IMR-90 (cell line): ENCODE data around the gene MICAL3. TPM values are rescaled to one million over a fixed set of nuclear protein-coding genes. Genes with fewer than 3 reads are reported as not detected.
A peak's percentile ranks its signal among the peaks of the same experiment; 100 is the strongest.

ENCODE experiments used
- ATAC-seq: fragments of 200-7000 bp; cut with Tn5 transposase; 2 replicates; pipeline ENCODE4 v1.9.1; 2020; ENCODE audit warnings: low read depth, mild to moderate bottlenecking, moderate library complexity
- Bru-seq: library from RNA; stranded (reverse); fragments of 400-500 nt; gene quantifications from one replicate; lab custom pipeline; 2021; lab: Mats Ljungman, UMichigan
- BruChase-seq, 2 experiments: library from RNA; stranded (reverse); fragments of 400-500 nt; gene quantifications; one replicate each; lab custom pipeline; 2021; lab: Mats Ljungman, UMichigan
- BruUV-seq: library from RNA; stranded (reverse); fragments of 400-500 nt; replicated peaks from 2 replicates; lab custom pipeline; 2021; lab: Mats Ljungman, UMichigan
- CTCF ChIA-PET: fragments of 300-600 bp; formaldehyde crosslinking; extraction: SDS; loops from one replicate; lab custom pipeline; 2021; ENCODE audit warnings: antibody characterized with exemption; lab: Yijun Ruan, JAX
- POLR2A ChIA-PET: fragments of 300-600 bp; sonication (Branson Sonifier 250); formaldehyde crosslinking; loops from one replicate; lab custom pipeline; 2022; ENCODE audit warnings: antibody characterized with exemption; ENCODE audit not compliant: unreplicated experiment; lab: Charles Lee
- DNase-seq: peaks from one replicate; pipeline ENCODE4 v3.0.0; 2013
- H2AFZ ChIP-seq: replicated peaks from 2 replicates; pipeline ENCODE3; 2013; ENCODE audit warnings: low read length, mild to moderate bottlenecking; ENCODE audit not compliant: poor library complexity
- H2AK5ac ChIP-seq: 2 replicates; pipeline ENCODE4 v1.6.1; 2013; ENCODE audit warnings: low read depth, low read length, inconsistent platforms
- H2AK9ac ChIP-seq: replicated peaks from 2 replicates; pipeline ENCODE3; 2013; ENCODE audit warnings: mild to moderate bottlenecking, low read depth, low read length, moderate library complexity; ENCODE audit not compliant: poor library complexity
- H2BK120ac ChIP-seq: 2 replicates; pipeline ENCODE4 v1.6.1; 2013; ENCODE audit warnings: low read depth, low read length, inconsistent platforms
- H2BK15ac ChIP-seq: 3 replicates; pipeline ENCODE4 v1.6.1; 2013; ENCODE audit warnings: low read depth, low read length, inconsistent platforms
- H2BK20ac ChIP-seq: 2 replicates; pipeline ENCODE4 v1.6.1; 2013; ENCODE audit warnings: low read depth, mild to moderate bottlenecking, inconsistent platforms, low read length, moderate library complexity
- H2BK5ac ChIP-seq: 2 replicates; pipeline ENCODE4 v1.6.1; 2013; ENCODE audit warnings: mild to moderate bottlenecking, low read depth, low read length, inconsistent platforms; ENCODE audit not compliant: poor library complexity, severe bottlenecking
- H3K14ac ChIP-seq: replicated peaks from 2 replicates; pipeline ENCODE4 v1.6.1; 2013; ENCODE audit warnings: low read depth, low read length, inconsistent platforms
- H3K18ac ChIP-seq: 2 replicates; pipeline ENCODE4 v1.6.1; 2013; ENCODE audit warnings: low read depth, low read length, control low read depth
- H3K23ac ChIP-seq: 2 replicates; pipeline ENCODE4 v1.6.1; 2013; ENCODE audit warnings: low read depth, low read length, inconsistent platforms
- H3K27ac ChIP-seq: 2 replicates; pipeline ENCODE4 v1.5.1; 2013; ENCODE audit warnings: mild to moderate bottlenecking, control low read depth, low read length; ENCODE audit not compliant: insufficient read depth
- H3K27me3 ChIP-seq: 2 replicates; pipeline ENCODE4 v1.6.1; 2013; ENCODE audit warnings: low read length; ENCODE audit not compliant: control insufficient read depth, insufficient read depth
- H3K36me3 ChIP-seq: 2 replicates; pipeline ENCODE4 v1.6.1; 2013; ENCODE audit warnings: low read length, mixed read lengths; ENCODE audit not compliant: control insufficient read depth, insufficient read depth
- H3K4ac ChIP-seq: 2 replicates; pipeline ENCODE4 v1.6.1; 2013; ENCODE audit warnings: low read depth, low read length, inconsistent platforms
- H3K4me1 ChIP-seq: 2 replicates; pipeline ENCODE4 v1.6.1; 2013; ENCODE audit warnings: low read length, mixed read lengths; ENCODE audit not compliant: control insufficient read depth, insufficient read depth
- H3K4me2 ChIP-seq: 2 replicates; pipeline ENCODE4 v1.6.1; 2013; ENCODE audit warnings: low read depth, mild to moderate bottlenecking, control low read depth, low read length, moderate library complexity
- H3K4me3 ChIP-seq: 2 replicates; pipeline ENCODE4 v1.5.1; 2013; ENCODE audit warnings: low read depth, mild to moderate bottlenecking, control low read depth, low read length, moderate library complexity; ENCODE audit not compliant: insufficient read depth
- H3K56ac ChIP-seq: 2 replicates; pipeline ENCODE4 v1.6.1; 2013; ENCODE audit warnings: low read length, inconsistent platforms; ENCODE audit not compliant: insufficient read depth; ENCODE audit errors: extremely low read depth
- H3K79me1 ChIP-seq, 2 experiments: 2 replicates each; pipeline ENCODE4 v1.6.1; 2013; ENCODE audit warnings: low read length in 2 of 2, inconsistent platforms in 1 of 2, low read depth in 1 of 2
- H3K9ac ChIP-seq: 2 replicates; pipeline ENCODE4 v1.6.1; 2013; ENCODE audit warnings: low read depth, low read length, control low read depth
- H3K9me1 ChIP-seq: 2 replicates; pipeline ENCODE4 v1.6.1; 2013; ENCODE audit warnings: low read length, inconsistent platforms; ENCODE audit not compliant: insufficient read depth
- H3K9me3 ChIP-seq: 2 replicates; pipeline ENCODE4 v1.6.1; 2013; ENCODE audit warnings: low read length; ENCODE audit not compliant: control insufficient read depth, insufficient read depth
- H4K20me1 ChIP-seq: 2 replicates; pipeline ENCODE4 v1.6.1; 2013; ENCODE audit warnings: low read length, inconsistent platforms; ENCODE audit not compliant: insufficient read depth
- H4K5ac ChIP-seq: 2 replicates; pipeline ENCODE4 v1.6.1; 2013; ENCODE audit warnings: mild to moderate bottlenecking, low read depth, low read length, control low read depth
- H4K8ac ChIP-seq, 2 experiments: 2 replicates each; pipeline ENCODE4 v1.6.1; 2013; ENCODE audit warnings: low read depth in 2 of 2, low read length in 2 of 2, control low read depth in 1 of 2, inconsistent platforms in 1 of 2
- H4K91ac ChIP-seq: 2 replicates; pipeline ENCODE4 v1.6.1; 2013; ENCODE audit warnings: low read depth, low read length, inconsistent platforms; ENCODE audit not compliant: insufficient read depth
- BHLHE40 ChIP-seq: fragments of 150-350 bp; IDR thresholded peaks from 2 replicates; pipeline ENCODE4 v1.6.1; 2016; ENCODE audit warnings: mild to moderate bottlenecking, low read depth, low read length
- FOS ChIP-seq: fragments of 150-350 bp; IDR thresholded peaks from 2 replicates; pipeline ENCODE4 v1.6.1; 2016; ENCODE audit warnings: low read depth, low read length
- MAZ ChIP-seq: IDR thresholded peaks from 2 replicates; pipeline ENCODE4 v1.6.1; 2012; ENCODE audit warnings: low read depth, mild to moderate bottlenecking, low read length, improper control_type of control experiment, moderate library complexity, borderline replicate concordance
- POLR2A ChIP-seq: IDR thresholded peaks from 2 replicates; pipeline ENCODE4 v1.6.1; 2012; ENCODE audit warnings: mild to moderate bottlenecking, low read depth, low read length
- RFX5 ChIP-seq: IDR thresholded peaks from 2 replicates; pipeline ENCODE4 v1.8.0; 2012; ENCODE audit warnings: low read depth, mild to moderate bottlenecking, low read length, moderate library complexity
- SMC3 ChIP-seq: fragments of 150-350 bp; IDR thresholded peaks from 2 replicates; pipeline ENCODE4 v1.6.1; 2016; ENCODE audit warnings: low read depth, mild to moderate bottlenecking, antibody characterized with exemption, low read length, moderate library complexity
- WGBS, 2 experiments: methylation state at CpG; one replicate each; pipeline versions ENCODE4 v1.1.5 to v1.1.7; 2013; ENCODE audit warnings: missing lambda C conversion rate in 2 of 2; ENCODE audit not compliant: insufficient read length in 1 of 2; ENCODE audit errors: extremely low coverage in 2 of 2; 5-methylcytosine and 5-hydroxymethylcytosine counted together
- dilution Hi-C: fragments of 300-500 bp; cut with HindIII; formaldehyde crosslinking; loops from one replicate; pipeline ENCODE4 v1.14.3; 2018; ENCODE audit warnings: low sequenced_read_pairs; ENCODE audit not compliant: unreplicated experiment
- in situ Hi-C: fragments of 300-500 bp; cut with MboI; formaldehyde crosslinking; loops from 3 replicates; pipeline ENCODE4 v1.14.3; 2019; ENCODE audit warnings: low sequenced_read_pairs, inconsistent platforms, mixed read lengths
- intact Hi-C: fragments of 100-400 bp; cut with micrococcal nuclease; formaldehyde crosslinking; loops from 2 replicates; pipeline ENCODE4 v1.10.0; 2022
- long read RNA-seq: library from polyadenylated mRNA; unstranded; transcript quantifications from one replicate; pipeline ENCODE4 v2.0.0, GENCODE V29; 2021; ENCODE audit not compliant: unreplicated experiment
- polyA plus RNA-seq, 3 experiments: library from polyadenylated mRNA; depleted of rRNA; stranded (reverse); fragments of >200 nt; gene quantifications; 2 replicates each; pipeline ENCODE4 v1.2.3, GENCODE V29; 2012; ENCODE audit warnings: low replicate concordance in 1 of 3
- total RNA-seq: library from RNA; depleted of rRNA; stranded (reverse); fragments of >200 nt; gene quantifications from 2 replicates; pipeline ENCODE4 v1.2.3, GENCODE V29; 2012; rRNA removed
- TF ChIP-seq, protein P1 (sequence below): fragments of 150-350 bp; IDR thresholded peaks from 2 replicates; pipeline ENCODE4 v1.6.1; 2017; ENCODE audit warnings: mild to moderate bottlenecking, antibody characterized with exemption, low read length, low read depth
- TF ChIP-seq, protein P2 (sequence below): fragments of 150-350 bp; IDR thresholded peaks from 2 replicates; pipeline ENCODE4 v1.6.1; 2016; ENCODE audit warnings: low read depth, mild to moderate bottlenecking, low read length, moderate library complexity, borderline replicate concordance

MICAL3 gene, protein sequence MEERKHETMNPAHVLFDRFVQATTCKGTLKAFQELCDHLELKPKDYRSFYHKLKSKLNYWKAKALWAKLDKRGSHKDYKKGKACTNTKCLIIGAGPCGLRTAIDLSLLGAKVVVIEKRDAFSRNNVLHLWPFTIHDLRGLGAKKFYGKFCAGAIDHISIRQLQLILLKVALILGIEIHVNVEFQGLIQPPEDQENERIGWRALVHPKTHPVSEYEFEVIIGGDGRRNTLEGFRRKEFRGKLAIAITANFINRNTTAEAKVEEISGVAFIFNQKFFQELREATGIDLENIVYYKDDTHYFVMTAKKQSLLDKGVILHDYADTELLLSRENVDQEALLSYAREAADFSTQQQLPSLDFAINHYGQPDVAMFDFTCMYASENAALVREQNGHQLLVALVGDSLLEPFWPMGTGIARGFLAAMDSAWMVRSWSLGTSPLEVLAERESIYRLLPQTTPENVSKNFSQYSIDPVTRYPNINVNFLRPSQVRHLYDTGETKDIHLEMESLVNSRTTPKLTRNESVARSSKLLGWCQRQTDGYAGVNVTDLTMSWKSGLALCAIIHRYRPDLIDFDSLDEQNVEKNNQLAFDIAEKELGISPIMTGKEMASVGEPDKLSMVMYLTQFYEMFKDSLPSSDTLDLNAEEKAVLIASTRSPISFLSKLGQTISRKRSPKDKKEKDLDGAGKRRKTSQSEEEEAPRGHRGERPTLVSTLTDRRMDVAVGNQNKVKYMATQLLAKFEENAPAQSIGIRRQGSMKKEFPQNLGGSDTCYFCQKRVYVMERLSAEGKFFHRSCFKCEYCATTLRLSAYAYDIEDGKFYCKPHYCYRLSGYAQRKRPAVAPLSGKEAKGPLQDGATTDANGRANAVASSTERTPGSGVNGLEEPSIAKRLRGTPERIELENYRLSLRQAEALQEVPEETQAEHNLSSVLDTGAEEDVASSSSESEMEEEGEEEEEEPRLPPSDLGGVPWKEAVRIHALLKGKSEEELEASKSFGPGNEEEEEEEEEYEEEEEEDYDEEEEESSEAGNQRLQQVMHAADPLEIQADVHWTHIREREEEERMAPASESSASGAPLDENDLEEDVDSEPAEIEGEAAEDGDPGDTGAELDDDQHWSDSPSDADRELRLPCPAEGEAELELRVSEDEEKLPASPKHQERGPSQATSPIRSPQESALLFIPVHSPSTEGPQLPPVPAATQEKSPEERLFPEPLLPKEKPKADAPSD (N-terminal part only)
- total RNA-seq (16.1 and 17.6 TPM in 2 replicates), polyA plus RNA-seq (2012; rRNA removed) (26.8 and 30.0 TPM in 2 replicates), Bru-seq, nascent RNA (percentile 76 among the genes with signal in this experiment), BruChase-seq, experiment 1, labeled RNA remaining after a 6-hour chase (percentile 78 among the genes with signal in this experiment), BruChase-seq, experiment 2, labeled RNA remaining after a 2-hour chase (percentile 77 among the genes with signal in this experiment)
- 10.9 and 13.3 TPM in 2 replicates for polyA plus RNA-seq (2012; cell fraction: cytosol; rRNA removed)
- polyA plus RNA-seq (2012; cell fraction: nucleus; rRNA removed; ENCODE audit: low replicate concordance), result 92.0 and 112 TPM in 2 replicates
- long read RNA-seq, partial matches to known transcripts, result 0 of 8 reads
- long read RNA-seq, other reads (novel, unspliced or antisense), result 8 of 8 reads

DNA sequence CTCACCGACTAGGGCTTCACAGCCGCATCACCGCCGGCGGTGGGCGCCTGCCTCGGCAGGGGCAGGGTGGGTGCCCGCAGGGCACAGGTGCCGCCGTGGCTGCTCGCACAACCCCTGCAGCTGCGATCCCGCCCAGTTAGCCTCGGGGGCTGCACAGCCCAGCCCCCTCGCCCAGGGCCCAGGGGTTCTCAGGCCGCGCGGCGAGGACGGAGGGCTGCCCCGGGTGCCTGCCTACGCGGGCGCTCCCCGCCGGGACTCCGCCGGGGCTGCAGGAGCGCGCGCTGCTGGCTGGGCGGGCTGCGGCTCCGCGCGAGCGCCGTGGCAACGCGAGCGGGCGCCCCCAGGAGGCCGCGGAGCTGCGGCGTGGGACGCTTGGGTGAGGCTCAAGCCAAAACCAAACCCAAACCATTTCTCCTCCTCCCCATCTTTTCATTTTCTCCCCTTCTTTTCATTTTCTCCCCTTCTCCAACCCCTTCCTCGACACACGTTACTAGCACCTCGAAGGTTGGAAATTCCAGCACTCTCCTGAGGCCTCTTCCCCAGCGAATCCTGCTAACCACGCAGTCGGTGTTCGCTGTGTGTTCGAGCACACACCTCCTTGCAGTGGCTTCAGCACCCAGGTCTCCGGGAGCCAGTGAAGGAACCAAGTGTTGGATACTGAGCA lies at the start of gene MICAL3:
Gene MICAL3, minus strand, starts transcription at position 286 of the 664 bp plus-strand sequence. CDS start 117,749 bp downstream, outside the sequence.
- intact Hi-C loops (loop anchor here (1.0 to 2.0 kb wide), 2 partner anchors 52 to 194 kb away; partner anchors contain the start of gene PEX26), dilution Hi-C loops (no loop called here), in situ Hi-C loops (no loop called here)
- Histone ChIP-seq H3K9ac (peak within 1 kb of the TSS; percentile 26; the same call in 1 of the 2 replicates), H2AK9ac (peak within 1 kb of the TSS; percentile 77), H3K27ac (peak within 1 kb of the TSS; percentile 21; the same call in 1 of the 2 replicates), H2AFZ (peak within 1 kb of the TSS; percentile 93), H2BK15ac (peak within 1 kb of the TSS; percentile 67; the same call in 1 of the 3 replicates), H3K9me1 (peaks cover 3% of the 10 kb centered on the region; the same call in 1 of the 2 replicates), H3K4ac (peak within 1 kb of the TSS; percentile 81), H3K14ac (peak within 1 kb of the TSS; percentile 72; the same call in 1 of the 2 replicates), H3K36me3 (no peaks in the 10 kb centered on the region), H4K20me1 (no peaks in the 10 kb centered on the region), H4K5ac (no peak within 1 kb of the TSS), H2AK5ac (no peak within 1 kb of the TSS; the same call in 1 of the 2 replicates), H2BK120ac (peak within 1 kb of the TSS; percentile 77), H3K4me3 (peak within 1 kb of the TSS; percentile 52), H3K18ac (no peak within 1 kb of the TSS), H3K56ac (no peak within 1 kb of the TSS), H4K8ac (peak within 1 kb of the TSS in 1 of 2 experiments; percentile 19; a peak in 1 of 4 replicates), H4K91ac (peak within 1 kb of the TSS; percentile 22; the same call in 1 of the 2 replicates), H3K27me3 (no peaks in the 10 kb centered on the region), H3K4me2 (peak within 1 kb of the TSS; percentile 77), H2BK20ac (no peak within 1 kb of the TSS; the same call in none of the 2 replicates), H3K23ac (peak within 1 kb of the TSS; percentile 52), H3K79me1 (0 out of 4 replicates have a peak, but pooled peaks cover 0 to 3% of the 10 kb centered on the region in 2 experiments), H2BK5ac (no peak within 1 kb of the TSS), H3K9me3 (no peaks in the 10 kb centered on the region), H3K4me1 (peaks cover 2% of the 10 kb centered on the region; the same call in 1 of the 2 replicates)
- DNase-seq (peak; percentile 64), ATAC-seq (peak; percentile 91)
- POLR2A ChIA-PET, result no interaction called here
- BruUV-seq, result no TSS peak
- CTCF ChIA-PET, result interaction anchor here (0.8 to 2.1 kb wide), 4 partner anchors 9 to 114 kb away, joined by 3 to 8 read pairs (median 4); no protein-coding TSS in a partner anchor
- WGBS, 2 experiments, result 1 to 100% methylated on average over 2 to 18 of the region's 56 CpGs
- TF ChIP-seq, protein P1, sequence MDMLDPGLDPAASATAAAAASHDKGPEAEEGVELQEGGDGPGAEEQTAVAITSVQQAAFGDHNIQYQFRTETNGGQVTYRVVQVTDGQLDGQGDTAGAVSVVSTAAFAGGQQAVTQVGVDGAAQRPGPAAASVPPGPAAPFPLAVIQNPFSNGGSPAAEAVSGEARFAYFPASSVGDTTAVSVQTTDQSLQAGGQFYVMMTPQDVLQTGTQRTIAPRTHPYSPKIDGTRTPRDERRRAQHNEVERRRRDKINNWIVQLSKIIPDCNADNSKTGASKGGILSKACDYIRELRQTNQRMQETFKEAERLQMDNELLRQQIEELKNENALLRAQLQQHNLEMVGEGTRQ, result no peak
- TF ChIP-seq SMC3 (peak; percentile 67), POLR2A (no peak), MAZ (peak; percentile 41; the same call in 1 of the 2 replicates), RFX5 (no peak), BHLHE40 (no peak), FOS (no peak)
- TF ChIP-seq, protein P2, sequence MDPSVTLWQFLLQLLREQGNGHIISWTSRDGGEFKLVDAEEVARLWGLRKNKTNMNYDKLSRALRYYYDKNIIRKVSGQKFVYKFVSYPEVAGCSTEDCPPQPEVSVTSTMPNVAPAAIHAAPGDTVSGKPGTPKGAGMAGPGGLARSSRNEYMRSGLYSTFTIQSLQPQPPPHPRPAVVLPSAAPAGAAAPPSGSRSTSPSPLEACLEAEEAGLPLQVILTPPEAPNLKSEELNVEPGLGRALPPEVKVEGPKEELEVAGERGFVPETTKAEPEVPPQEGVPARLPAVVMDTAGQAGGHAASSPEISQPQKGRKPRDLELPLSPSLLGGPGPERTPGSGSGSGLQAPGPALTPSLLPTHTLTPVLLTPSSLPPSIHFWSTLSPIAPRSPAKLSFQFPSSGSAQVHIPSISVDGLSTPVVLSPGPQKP, result no peak
